HTERT RPE-1 (cell line): Measurements from ENCODE around the gene WRAP73.

ENCODE experiments used
- in situ Hi-C: fragments of 300-500 bp; cut with MboI; formaldehyde crosslinking; loops from 4 replicates; pipeline ENCODE4 v1.14.3; 2020; ENCODE audit warnings: low sequenced_read_pairs

The WRAP73 gene, protein sequence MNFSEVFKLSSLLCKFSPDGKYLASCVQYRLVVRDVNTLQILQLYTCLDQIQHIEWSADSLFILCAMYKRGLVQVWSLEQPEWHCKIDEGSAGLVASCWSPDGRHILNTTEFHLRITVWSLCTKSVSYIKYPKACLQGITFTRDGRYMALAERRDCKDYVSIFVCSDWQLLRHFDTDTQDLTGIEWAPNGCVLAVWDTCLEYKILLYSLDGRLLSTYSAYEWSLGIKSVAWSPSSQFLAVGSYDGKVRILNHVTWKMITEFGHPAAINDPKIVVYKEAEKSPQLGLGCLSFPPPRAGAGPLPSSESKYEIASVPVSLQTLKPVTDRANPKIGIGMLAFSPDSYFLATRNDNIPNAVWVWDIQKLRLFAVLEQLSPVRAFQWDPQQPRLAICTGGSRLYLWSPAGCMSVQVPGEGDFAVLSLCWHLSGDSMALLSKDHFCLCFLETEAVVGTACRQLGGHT

DNA sequence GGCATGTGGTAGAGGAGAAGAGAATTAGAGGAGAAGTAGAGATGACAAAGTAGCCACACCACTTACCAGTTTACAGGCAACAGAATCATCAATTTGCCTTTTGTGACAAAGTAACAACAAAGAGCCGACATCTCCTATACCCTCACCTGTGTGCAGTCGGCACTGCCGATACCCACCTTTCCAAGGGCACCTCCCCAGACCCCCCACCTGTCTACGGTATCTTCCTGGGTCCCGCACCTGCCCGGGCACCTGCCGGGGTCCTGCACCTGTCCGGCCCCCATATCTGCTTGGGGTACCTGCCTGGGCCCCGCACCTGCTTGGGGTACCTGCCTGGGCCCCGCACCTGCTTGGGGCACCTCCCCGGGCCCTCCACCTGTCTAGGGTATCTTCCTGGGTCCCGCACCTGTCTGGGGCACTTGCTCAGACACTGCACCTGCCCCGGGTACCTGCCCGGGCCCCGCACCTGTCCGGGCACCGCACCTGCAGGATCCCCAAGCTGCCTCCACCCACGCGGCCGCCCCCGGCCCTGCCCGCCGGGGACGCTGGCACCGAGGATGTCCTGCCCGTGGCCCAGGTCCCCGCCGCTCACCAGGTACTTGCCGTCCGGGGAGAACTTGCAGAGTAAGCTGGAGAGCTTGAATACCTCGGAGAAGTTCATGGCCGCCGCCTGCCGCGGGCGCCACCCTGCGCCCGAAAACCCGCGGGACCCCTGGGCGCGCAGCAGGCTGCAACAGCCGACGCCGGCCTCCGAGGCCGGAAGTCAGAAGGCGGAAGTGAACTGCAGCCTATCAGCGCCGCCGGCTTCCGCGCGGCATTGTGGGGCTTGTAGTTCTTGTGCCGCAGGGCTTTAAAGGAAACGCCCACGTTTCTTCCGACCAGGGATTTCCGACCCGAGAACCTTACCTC lies at the start of gene WRAP73:
TSS of gene WRAP73 (minus strand) at position 762 of the 906 bp plus-strand sequence. CDS start at position 658, 104 bp downstream.
- in situ Hi-C loops: no loop called here

DNA sequence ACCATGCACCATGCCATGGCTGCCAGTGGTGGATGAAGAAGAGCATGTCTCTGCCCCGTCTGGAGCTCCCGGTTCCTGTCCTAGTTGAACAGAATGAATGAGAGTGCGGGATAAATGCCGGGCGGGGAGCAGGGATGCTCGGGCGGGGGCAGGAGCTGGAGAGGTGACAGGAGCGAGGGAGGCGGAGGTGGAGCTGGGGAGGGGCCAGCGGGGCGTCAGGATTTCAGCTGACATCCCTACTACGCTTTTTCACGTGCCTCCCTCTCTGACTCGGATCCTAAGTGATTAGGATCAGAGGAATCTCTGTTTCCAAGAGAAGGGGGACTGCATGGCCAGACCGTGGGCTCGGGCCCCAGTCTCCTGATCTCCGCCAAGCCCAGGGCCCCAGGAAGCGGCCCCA lies 49.7 kb upstream of the WRAP73 start:
- in situ Hi-C loops: no loop called here

DNA sequence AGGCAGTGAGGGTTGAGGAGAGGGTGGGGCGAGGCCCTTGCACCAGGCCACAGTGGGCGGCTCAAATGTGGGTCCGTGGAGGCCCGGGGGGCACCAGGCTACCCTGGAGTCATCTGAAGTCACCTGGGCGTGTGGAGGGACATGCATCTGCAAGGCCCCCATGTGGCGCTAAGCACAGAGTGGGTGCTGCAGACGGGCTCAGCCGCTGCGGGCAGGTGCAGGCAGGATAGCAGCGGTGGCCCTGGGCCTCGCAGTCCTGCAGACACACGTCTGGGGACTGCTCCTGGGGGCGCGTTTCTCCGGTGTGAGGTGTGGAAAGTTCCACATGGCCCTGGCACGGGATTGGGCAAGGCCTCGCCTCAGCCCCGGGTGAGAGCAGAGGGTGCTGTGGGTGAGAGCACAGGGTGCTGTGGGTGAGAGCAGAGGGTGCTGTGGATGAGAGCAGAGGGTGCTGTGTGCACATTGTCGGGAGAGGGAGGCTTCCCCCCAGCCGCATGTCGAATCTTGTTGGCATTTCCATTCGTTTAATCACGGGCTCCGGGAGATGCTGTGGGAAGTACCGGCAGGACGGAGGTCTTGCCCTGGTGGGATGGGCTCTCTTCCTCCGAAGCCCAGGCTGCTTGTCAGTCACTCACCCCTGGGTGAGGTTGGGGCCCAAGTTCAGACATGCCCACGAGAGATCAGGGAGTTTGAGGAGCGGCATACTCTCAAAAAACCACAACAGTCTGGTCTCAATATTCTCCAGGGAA lies 48.9 kb upstream of the WRAP73 start:
- in situ Hi-C loops: no loop called here

DNA sequence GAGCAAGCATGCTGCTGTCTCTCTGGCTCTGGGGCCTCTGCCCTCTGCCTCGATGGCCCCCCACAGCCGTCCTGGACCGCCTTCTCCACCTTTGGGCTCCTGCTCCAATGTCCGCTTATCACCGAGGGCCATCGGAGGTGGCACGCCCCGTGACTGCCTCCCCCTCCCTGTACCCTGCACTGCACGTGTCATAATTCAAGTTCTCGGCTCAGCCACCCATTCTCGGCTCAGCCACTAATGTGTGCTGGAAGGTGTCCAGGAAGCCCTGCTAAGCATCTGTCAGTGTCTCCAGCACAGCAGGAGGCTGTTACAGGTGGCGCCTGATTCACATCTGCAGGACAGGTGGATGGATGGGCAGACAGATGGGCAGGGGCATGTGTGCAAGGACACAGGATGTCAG lies 47.9 kb upstream of the WRAP73 start:
- in situ Hi-C loops: no loop called here

DNA sequence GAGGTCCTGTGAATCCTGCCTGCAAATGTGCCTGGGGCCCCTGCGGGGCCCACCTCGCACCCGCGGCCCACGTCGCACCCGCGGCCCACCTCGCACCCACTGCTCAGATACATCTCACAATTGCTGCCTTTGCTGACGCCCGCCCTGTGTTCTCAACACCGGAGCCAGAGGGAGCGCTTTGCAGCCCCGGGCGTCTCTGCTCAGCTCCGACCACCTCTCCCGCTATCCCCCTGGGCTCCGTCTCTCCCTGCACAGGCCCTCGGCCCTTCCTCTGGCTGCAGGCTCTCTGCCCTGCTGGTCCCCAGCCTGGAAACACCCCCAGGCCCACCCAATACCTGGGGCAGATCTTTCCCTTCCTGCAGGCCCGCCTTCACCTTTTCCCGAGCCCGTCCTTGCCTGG lies 47.2 kb upstream of the WRAP73 start:
- in situ Hi-C loops: no loop called here

DNA sequence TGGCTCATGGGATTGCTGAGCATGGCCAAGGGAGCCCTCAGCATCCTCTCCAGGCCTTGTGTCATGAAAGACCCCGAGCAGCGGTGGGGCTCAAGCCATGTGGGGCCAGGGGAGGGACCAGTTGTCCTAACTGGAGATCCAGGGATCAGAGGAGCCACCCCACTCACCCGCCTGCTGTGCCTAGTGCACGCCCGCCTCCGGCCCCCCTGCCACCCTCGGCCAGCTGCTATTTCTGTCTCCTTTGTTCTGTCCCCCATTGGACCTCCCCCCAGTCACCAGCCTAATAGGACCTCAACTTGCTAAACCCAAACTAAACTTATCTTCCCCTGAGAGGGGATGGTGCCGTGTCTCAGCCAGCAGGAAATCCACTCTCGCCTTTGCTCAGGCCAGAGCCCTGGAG lies 46.8 kb upstream of the WRAP73 start:
- in situ Hi-C loops: no loop called here

DNA sequence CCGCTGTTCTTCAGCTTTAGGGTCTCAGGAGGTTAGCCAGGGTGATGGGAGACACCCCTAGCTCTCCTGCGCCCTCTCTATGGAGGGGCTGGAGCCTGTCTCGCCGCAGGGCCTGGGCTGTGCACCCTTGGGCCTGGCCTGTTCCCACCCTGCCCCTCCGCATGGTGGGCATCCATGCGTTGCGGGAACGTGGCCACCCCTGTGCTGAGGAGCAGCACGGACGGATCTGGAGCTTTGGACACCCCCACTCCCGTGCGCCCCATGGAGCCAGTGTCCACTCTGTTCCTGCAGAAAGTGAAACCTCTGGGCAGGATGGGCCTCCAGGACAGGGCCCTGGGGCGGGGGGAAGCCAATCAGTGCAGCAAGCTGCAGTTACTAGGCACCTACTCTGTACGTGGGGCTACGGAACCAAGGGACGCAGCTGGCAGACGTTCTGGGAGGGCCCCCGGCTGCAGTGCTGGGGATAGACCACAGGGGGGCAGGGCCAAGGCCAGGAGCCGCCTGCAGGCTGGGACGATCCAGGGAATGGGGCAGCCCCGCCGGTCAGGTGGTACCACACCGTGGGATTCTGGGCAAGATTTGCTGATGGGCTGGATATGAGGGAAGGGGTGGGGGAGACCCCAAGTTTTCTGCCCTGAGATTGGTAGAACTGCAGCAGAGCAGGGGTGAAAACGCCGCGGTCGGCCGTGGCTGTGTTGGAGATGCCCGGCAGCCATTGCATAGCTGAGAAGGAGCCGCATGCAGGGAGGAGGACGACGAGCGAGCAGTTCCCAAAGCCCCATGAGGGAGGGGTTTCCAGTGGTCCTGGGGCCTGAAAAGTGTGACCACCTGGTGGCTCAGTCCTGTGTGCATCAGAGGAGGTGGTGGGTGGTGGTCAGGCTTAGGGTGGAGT lies 45.7 kb upstream of the WRAP73 start:
- in situ Hi-C loops: no loop called here

DNA sequence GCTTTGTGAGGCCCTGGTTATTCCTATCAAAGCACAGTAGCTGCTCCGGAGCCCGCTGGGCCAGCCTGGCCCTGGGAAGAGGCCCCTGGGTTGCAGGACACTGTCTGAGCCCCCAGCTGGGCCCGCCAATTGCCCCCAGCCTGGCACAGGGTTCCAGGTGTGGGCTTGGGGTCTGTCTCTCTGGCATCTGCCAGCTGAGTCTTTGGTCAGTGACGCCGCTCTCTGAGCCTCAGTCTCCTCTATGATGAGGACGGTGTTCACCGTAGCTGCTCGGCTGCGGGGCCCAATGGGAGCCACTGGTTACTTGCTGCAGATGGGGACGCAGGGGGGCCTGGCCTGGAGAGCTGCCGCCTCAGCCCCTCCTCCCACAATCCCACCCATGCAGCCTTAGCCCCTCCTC lies 43.4 kb upstream of the WRAP73 start:
- in situ Hi-C loops: no loop called here

DNA sequence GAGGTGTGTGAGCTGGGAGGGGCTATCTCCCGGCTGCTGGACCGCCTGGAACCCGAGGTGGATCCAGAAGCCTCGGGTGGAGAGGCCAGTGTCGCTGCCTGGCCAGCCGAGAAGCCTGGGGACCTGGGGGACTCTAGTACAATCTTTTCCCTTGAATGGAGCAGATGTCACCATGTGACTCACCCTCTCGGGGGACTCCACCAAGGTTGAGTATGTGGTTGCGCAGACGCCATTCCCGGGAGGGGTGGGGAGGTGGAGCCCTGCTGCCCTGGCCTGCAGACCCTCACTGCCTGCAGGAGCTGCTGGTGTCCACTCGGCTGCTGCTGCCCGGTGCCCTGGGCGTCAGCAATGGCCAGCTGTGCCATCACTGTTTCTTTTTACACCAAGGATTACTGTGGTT lies 42.7 kb upstream of the WRAP73 start:
- in situ Hi-C loops: no loop called here

DNA sequence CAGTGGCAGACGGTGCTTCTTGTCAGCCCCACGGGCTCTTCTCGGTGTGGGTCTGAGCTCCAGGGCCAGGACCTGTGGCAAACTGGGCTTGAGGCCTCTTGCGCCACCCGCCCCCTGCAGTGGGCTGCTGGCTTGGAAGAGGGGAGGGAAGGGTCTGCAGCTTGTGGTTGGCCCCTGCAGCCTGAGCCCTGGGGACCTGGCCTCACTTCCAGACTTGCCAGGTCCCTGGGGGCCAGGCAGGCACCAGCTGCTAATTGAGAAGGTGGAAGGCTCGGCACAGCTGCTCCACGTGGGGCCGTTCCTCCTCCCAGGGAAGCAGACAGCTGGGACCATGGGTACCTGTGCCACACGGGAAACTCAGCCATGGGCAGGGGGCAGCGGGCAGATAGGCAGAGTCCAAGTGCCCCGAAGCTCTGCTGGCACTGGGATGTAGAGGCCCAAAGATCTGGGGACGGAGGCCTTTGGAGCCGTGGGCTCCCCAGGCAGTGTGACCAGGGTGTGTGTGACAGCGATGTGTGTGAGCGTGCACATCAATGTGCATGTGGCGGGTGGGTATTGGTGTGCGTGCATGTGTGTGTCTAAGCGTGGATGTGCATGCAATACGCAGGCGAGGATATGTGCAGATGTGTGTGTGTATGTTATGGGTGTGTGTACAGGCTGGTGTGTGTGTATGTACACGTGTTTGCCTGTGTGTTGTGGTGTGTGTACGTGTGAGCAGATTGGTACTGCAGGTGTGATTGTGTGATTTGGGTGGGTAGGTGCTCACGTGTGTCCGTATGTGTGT lies 41.7 kb upstream of the WRAP73 start:
- in situ Hi-C loops: no loop called here

DNA sequence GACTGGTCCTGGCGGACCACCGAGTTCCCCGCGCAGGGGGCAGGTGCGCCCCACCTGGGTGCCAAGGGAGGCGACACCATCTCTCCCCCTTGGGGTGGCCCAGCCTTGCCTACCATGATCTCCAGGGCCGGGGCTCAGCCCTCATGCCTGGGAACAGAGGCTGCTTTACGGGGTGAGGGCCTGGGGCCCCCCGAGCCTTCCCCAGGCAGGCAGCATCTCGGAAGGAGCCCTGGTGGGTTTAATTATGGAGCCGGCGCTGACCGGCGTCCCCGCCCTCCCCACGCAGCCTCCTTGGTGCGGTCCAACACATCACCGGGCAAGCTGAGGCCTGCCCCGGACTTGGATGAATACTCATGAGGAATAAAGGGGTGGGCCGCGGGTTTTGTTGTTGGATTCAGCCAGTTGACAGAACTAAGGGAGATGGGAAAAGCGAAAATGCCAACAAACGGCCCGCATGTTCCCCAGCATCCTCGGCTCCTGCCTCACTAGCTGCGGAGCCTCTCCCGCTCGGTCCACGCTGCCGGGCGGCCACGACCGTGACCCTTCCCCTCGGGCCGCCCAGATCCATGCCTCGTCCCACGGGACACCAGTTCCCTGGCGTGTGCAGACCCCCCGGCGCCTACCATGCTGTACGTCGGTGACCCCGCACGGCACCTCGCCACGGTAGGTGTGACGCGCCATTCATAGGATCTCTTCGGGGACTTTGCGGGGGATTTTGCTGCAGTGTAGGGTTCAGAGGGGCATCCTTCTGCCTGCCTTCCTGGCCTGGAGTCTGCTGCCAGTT lies 40.6 kb upstream of the WRAP73 start:
- in situ Hi-C loops: no loop called here

DNA sequence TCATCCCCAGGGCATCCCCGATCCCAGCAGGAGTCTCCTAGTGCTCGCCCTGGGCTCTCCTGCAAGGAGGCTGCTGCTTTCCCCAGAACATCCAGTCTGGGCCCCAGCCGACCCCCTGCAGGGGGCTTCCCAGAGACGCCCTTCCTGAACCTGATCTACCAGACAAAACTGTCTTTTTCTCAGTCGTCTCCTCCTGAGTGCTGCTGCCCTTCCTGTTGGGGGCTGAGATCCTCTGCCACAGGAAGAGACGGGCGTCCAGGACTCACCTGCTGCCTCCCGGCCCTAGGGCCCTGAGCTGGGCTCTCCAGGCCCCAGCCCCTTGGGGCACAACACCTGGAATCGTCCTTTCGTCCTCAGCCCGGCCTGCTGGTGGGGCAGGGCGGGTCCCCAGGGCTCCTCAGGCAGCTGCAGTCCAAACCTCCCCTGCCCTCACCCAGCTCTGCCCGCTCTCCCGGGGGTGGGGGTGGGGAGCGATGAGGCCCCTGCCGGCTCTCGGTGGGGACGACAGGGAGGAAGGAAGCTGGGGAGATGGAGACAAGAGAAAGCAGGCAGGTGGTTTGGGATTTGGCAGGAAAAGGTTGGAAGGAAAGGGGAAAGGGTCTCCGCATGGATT lies 39.3 kb upstream of the WRAP73 start:
- in situ Hi-C loops: no loop called here

DNA sequence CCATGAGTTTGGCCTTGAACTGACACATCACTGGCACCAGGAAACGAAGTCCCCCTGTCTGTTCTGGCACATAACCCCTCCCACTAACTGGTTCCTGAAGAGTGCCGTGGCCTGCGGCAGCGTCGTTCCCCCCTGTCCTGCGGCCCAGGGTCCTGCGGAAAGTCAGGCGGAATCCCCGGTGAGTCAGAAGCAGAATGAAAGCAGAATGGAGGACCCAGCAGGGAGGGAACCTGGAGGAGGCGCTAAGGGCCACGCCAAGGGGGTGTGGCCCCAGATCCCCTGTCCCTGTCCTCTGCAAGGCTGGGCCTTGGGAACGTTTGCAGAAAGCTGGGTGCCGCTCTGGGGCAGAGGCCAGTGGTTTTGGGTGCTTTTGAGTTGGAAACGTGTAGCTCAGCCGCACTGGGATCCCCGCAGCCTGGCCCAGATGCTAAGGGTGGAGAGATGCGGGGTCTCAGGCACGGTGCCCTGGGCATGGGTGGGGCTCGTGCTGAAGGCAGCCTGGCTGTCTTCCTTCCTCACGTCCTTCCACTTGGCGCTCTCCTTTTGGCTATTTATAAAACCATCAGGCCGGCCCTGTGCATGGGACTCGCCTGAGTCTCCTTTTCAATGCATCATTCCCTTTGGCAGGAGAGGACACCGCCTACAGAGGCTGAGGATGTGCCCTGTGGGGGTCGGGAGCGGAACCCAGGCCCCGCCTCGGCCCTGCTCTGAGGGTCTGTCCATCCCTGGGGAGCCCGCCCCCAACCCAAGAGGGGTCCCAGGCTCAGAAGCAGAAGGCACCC lies 38.6 kb upstream of the WRAP73 start:
- in situ Hi-C loops: no loop called here

DNA sequence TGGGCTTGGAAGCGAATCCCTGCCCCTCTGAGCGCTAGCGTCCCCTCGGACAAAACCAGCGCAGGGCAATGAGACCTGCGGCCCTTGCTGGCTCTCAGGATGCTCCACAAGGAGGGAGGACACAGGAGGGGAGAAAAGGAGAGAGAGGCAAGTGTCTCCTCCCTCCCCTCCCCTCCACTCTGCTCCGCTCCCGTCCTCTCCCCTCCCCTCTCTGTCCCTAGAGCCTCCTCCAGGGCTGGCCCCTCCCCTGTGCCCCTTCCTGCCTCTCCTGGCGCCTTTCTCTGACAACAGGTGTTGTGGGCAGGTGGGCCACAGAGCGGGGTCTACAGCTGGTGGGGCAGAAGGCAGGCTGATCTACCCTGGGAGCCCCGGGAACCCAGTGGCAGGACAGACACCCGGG lies 37.6 kb upstream of the WRAP73 start:
- in situ Hi-C loops: no loop called here

DNA sequence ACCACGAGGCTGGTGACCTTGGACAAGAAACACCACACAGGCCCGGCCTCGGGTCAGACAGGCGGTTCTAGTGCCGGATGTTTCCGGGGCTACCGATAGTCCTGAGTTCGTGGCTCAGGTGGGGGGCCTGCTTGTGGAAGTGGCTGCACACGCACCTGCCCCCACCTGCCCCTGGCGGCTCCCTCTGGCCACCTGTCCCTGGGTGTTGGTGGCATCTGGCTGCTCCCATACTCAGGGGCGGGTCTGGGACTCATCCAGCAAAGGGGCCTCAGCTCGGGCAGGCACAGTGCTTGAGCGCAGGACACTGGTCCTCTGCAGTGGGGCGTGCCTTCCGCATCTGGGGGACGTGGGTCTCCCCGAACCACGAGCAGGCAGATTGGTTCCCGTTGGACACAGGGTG lies 36.0 kb upstream of the WRAP73 start:
- in situ Hi-C loops: no loop called here

DNA sequence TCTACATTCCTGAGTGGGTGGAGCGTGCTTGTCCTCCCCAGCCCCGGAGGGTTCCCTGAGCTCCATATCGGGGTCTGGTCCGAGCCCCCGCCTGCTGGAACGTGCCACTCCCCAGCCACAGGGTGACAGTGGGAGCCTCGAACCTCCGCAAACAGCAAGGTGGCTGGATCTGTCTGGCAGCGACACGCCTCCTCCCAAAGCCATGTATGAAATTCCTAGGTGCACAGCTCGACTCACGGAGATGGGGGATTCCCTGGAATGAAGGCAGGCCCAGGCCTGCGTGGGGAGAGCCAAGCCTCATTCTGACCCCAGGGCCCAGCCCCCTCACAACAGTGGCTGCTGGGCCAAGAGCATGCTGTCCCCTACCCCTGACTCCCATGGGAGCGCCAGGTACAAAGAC lies 35.3 kb upstream of the WRAP73 start:
- in situ Hi-C loops: no loop called here

DNA sequence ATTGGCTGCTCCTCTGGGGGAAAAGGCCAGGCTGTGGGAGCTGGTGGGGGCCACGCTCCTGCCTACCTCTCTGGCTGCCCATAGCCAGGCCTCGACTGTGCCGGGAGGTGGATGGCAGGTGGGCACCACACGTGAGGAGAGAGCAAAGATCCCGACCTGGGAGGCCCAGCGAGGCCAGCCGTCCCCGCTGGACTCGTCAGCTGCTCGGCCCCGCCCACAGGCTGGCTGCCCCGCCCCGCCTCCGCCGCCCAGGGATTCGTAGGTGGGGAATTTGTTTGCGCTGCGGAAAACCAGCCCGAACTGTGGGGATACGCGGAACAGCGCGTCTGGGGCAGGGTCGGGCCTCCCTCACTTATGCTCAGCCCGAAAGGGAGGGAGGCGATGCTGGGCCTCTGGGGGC lies 34.1 kb upstream of the WRAP73 start:
- in situ Hi-C loops: no loop called here
